ENCODE measurements around the gene SUPT4H1.

- TF ChIP-seq CTCF (IDR thresholded peaks at IDR 0.05) (no peak), POLR2A (IDR thresholded peaks at IDR 0.05) (no peak)
Measured at GRCh38 chr17:58353389-58353825, 1.4 kb upstream of the SUPT4H1 start.

All from testis (tissue), 2 donors.